Keratinocyte (primary cell): ENCODE results near the gene CDC42EP4. TPM values are rescaled to one million over a fixed set of nuclear protein-coding genes. Genes with fewer than 3 reads are reported as not detected.
A peak's percentile ranks its signal among the peaks of the same experiment; 100 is the strongest.

ENCODE experiments used
- DNase-seq: peaks from one replicate; pipeline ENCODE4 v3.0.0-alpha.2; 2011; ENCODE audit warnings: low read depth, missing footprints, low spot score
- FAIRE-seq: peaks from 2 replicates; lab custom pipeline; 2011; peaks lifted over from hg19 to GRCh38; lab: Jason Lieb, UNC
- H2AFZ ChIP-seq: 2 replicates; pipeline ENCODE4 v1.6.0; 2012; ENCODE audit warnings: low read length, control low read depth, inconsistent platforms; ENCODE audit not compliant: control insufficient read depth
- H3K27ac ChIP-seq: 2 replicates; pipeline ENCODE4 v1.5.1; 2011; ENCODE audit warnings: low read length; ENCODE audit not compliant: control insufficient read depth, insufficient read depth
- H3K27me3 ChIP-seq: 3 replicates; pipeline ENCODE4 v1.6.0; 2011; ENCODE audit warnings: low read length; ENCODE audit not compliant: control insufficient read depth, insufficient read depth; ENCODE audit errors: extremely low read depth
- H3K36me3 ChIP-seq, 2 experiments: 2 replicates in 1 of 2; 3 replicates in 1 of 2; pipeline ENCODE4 v1.5.1; 2011; ENCODE audit warnings: low read length in 2 of 2, mild to moderate bottlenecking in 1 of 2; ENCODE audit not compliant: control insufficient read depth in 2 of 2, insufficient read depth in 2 of 2; ENCODE audit errors: extremely low read depth in 1 of 2
- H3K4me1 ChIP-seq: 3 replicates; pipeline ENCODE4 v1.5.1; 2011; ENCODE audit warnings: low read length; ENCODE audit not compliant: control insufficient read depth, insufficient read depth; ENCODE audit errors: extremely low read depth
- H3K4me2 ChIP-seq: 3 replicates; pipeline ENCODE4 v1.6.0; 2011; ENCODE audit warnings: low read depth, low read length; ENCODE audit not compliant: control insufficient read depth, insufficient read depth; ENCODE audit errors: extremely low read depth
- H3K4me3 ChIP-seq, 3 experiments: fragments of 200-600 bp in 1 of 3; sonication (generic) in 1 of 3; 2 replicates in 2 of 3; 3 replicates in 1 of 3; pipeline ENCODE4 v1.5.1; 2011 to 2016; ENCODE audit warnings: low read length in 3 of 3, mild to moderate bottlenecking in 3 of 3, control low read depth in 2 of 3, inconsistent platforms in 1 of 3, low read depth in 1 of 3, mixed read lengths in 1 of 3, mixed run types in 1 of 3, moderate library complexity in 1 of 3; ENCODE audit not compliant: control insufficient read depth in 2 of 3, insufficient read depth in 2 of 3; ENCODE audit errors: extremely low read depth in 1 of 3
- H3K79me2 ChIP-seq: 2 replicates; pipeline ENCODE4 v1.6.0; 2012; ENCODE audit warnings: low read length; ENCODE audit not compliant: control insufficient read depth, insufficient read depth
- H3K9ac ChIP-seq: 3 replicates; pipeline ENCODE4 v1.6.0; 2011; ENCODE audit warnings: low read length; ENCODE audit not compliant: control insufficient read depth, insufficient read depth; ENCODE audit errors: extremely low read depth
- H3K9me1 ChIP-seq: 3 replicates; pipeline ENCODE4 v1.6.0; 2011; ENCODE audit warnings: low read length; ENCODE audit not compliant: control insufficient read depth, insufficient read depth; ENCODE audit errors: extremely low read depth
- H3K9me3 ChIP-seq: 2 replicates; pipeline ENCODE4 v1.5.1; 2012; ENCODE audit warnings: low read depth, low read length; ENCODE audit not compliant: control insufficient read depth
- H4K20me1 ChIP-seq: 3 replicates; pipeline ENCODE4 v1.6.0; 2011; ENCODE audit warnings: low read length; ENCODE audit not compliant: control insufficient read depth, insufficient read depth; ENCODE audit errors: extremely low read depth
- EZH2 ChIP-seq: IDR thresholded peaks from one replicate; pipeline ENCODE4 v1.6.1; 2012; ENCODE audit warnings: inconsistent platforms, mild to moderate bottlenecking, low read length, moderate library complexity
- dilution Hi-C: fragments of 300-500 bp; cut with MboI; formaldehyde crosslinking; loops from one replicate; pipeline ENCODE4 v1.7.0; 2020; ENCODE audit warnings: low sequenced_read_pairs; ENCODE audit not compliant: extremely low pct_ligation_motif_present
- polyA plus RNA-seq, 5 experiments: library from polyadenylated mRNA; depleted of rRNA in 3 of 5; stranded (reverse) in 3 of 5; stranded (forward) in 1 of 5; unstranded in 1 of 5; fragments of >200 nt; gene quantifications; 1 replicate in 1 of 5; 2 replicates in 3 of 5; 3 replicates in 1 of 5; pipeline versions ENCODE4 v1.2.1 to v1.2.3, GENCODE V29; 2011 to 2012; ENCODE audit warnings: missing spikeins in 2 of 5, low read depth in 1 of 5, low replicate concordance in 1 of 5
- TF ChIP-seq, protein P1 (sequence below), 3 experiments: IDR thresholded peaks in 1 of 3; conservative IDR thresholded peaks in 1 of 3; optimal IDR thresholded peaks in 1 of 3; 2 replicates in 2 of 3; 3 replicates in 1 of 3; pipeline versions ENCODE3 to v1.5.1; 2011; ENCODE audit warnings: low read length in 3 of 3, mild to moderate bottlenecking in 3 of 3, moderate library complexity in 2 of 3, control low read depth in 1 of 3, inconsistent platforms in 1 of 3; ENCODE audit not compliant: insufficient read depth in 2 of 3; ENCODE audit errors: extremely low read depth in 1 of 3

The CDC42EP4 gene
- polyA plus RNA-seq, 1 donor (not counting 4 experiments of a cell fraction or from before 2014, with no cell fraction given), result 9.4 TPM

DNA sequence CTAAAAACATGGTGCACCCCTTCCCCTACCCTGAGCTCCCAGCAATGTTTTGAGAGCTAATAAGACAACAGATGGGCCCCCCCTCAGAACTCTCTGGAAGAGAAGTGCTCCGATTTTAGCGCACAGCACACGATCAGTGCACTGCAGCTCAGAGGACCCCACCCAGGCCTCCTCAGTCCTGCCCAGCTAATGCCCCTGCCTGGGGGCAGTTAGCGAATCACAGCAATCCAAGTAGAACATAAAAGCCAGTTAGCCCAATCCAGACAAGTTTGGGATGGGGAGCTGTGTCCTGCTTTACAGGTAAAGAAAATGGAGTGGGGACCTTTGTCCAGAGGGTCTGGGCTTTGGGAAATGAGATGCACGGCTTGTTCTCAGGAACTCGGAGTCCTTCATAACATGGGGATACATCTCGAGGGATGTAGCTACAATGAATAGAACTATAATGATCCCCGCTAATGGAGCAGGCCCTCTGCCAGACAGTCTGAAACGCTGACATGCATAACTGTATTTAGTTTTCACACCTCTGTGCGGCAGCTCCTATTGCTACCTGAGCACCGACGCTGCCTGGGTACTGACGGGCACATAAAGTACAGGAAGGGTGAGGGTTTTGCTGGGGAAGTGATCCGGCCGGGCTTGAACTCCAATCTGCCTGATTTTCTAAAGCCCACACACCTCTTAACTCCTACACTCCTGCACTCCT lies 29.7 kb upstream of the CDC42EP4 start:
- Histone ChIP-seq H4K20me1 (no peaks in the 10 kb centered on the region), H3K4me1 (peaks cover 30% of the 10 kb centered on the region), H3K36me3 (no peaks in the 10 kb centered on the region), H3K27me3 (no peaks in the 10 kb centered on the region), H3K4me2 (no peak overlapping the region), H3K9me1 (no peaks in the 10 kb centered on the region), H3K27ac (peak overlapping the region; percentile 36), H3K4me3 (no peak overlapping the region), H2AFZ (no peak overlapping the region), H3K9ac (peak overlapping the region; percentile 11), H3K9me3 (no peaks in the 10 kb centered on the region), H3K79me2 (no peaks in the 10 kb centered on the region)
- dilution Hi-C loops, result no loop called here
- DNase-seq (no peak), FAIRE-seq (peak; percentile 64)
- TF ChIP-seq EZH2, result no peak
- TF ChIP-seq, protein P1, sequence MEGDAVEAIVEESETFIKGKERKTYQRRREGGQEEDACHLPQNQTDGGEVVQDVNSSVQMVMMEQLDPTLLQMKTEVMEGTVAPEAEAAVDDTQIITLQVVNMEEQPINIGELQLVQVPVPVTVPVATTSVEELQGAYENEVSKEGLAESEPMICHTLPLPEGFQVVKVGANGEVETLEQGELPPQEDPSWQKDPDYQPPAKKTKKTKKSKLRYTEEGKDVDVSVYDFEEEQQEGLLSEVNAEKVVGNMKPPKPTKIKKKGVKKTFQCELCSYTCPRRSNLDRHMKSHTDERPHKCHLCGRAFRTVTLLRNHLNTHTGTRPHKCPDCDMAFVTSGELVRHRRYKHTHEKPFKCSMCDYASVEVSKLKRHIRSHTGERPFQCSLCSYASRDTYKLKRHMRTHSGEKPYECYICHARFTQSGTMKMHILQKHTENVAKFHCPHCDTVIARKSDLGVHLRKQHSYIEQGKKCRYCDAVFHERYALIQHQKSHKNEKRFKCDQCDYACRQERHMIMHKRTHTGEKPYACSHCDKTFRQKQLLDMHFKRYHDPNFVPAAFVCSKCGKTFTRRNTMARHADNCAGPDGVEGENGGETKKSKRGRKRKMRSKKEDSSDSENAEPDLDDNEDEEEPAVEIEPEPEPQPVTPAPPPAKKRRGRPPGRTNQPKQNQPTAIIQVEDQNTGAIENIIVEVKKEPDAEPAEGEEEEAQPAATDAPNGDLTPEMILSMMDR (optimal IDR thresholded peaks at IDR 0.05 in 1 of 3, IDR thresholded peaks at IDR 0.05 in 1 of 3, conservative IDR thresholded peaks at IDR 0.05 in 1 of 3; ENCODE audit: extremely low read depth in 1 of 3, insufficient read depth in 2 of 3, low read length in 3 of 3), result no peak

DNA sequence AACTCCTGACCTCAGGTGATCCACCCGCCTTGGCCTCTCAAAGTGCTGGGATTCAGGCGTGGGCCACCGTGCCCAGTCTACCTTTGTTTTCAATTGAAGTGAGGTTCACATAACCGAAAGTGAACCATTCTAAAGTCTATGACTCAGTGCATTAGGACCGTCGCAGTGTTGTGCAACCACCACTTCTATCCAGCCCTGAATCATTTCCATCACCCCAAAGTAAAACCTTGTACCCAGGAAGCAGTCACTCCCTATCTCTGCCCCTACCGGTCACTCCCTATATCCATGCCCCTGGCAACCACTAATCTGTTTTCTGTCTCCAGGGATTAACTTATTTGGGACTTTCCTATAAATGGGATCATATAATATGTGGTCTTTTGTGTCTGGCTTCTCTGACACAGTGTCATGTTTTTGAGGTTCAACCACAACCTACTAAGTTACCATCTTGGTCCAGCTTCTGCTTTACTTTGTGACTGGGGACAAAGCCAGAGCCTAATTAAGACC lies 28.3 kb upstream of the CDC42EP4 start:
- Histone ChIP-seq H3K4me1 (peaks cover 38% of the 10 kb centered on the region), H3K9ac (peak overlapping the region; percentile 54), H3K4me2 (peak overlapping the region; percentile 51), H3K79me2 (no peaks in the 10 kb centered on the region), H2AFZ (peak overlapping the region; percentile 5), H4K20me1 (no peaks in the 10 kb centered on the region), H3K27ac (peak overlapping the region; percentile 93), H3K27me3 (no peaks in the 10 kb centered on the region), H3K9me1 (peaks cover 4% of the 10 kb centered on the region), H3K36me3 (no peaks in the 10 kb centered on the region), H3K4me3 (no peak overlapping the region), H3K9me3 (no peaks in the 10 kb centered on the region)
- DNase-seq (peak; percentile 57), FAIRE-seq (peak; percentile 98)
- TF ChIP-seq, protein P1 (optimal IDR thresholded peaks at IDR 0.05 in 1 of 3, IDR thresholded peaks at IDR 0.05 in 1 of 3, conservative IDR thresholded peaks at IDR 0.05 in 1 of 3; ENCODE audit: extremely low read depth in 1 of 3, insufficient read depth in 2 of 3, low read length in 3 of 3), result peak; percentile 56 to 70 (median 60)
- TF ChIP-seq EZH2, result no peak
- dilution Hi-C loops, result no loop called here
